GM21717 (cell line): Measurements from ENCODE around the gene SAT1.
A peak's percentile ranks its signal among the peaks of the same experiment; 100 is the strongest.

Experiments used
- ATAC-seq: cut with Tn5 transposase; IDR thresholded peaks from one replicate; pipeline ENCODE4 v1.9.1; 2021; ENCODE audit warnings: mild to moderate bottlenecking, moderate library complexity; ENCODE audit not compliant: unreplicated experiment

SAT1 gene

GRCh38 chrX:23773601-23774175 is 9.3 kb upstream of the SAT1 start:
- ATAC-seq = peak; percentile 75

- no peak for ATAC-seq
Measured at GRCh38 chrX:23776363-23776762, 6.6 kb upstream of the SAT1 start.

GRCh38 chrX:23779025-23779424 is 3.9 kb upstream of the SAT1 start:
- ATAC-seq = no peak

GRCh38 chrX:23782455-23782854 is 518 bp upstream of the SAT1 start:
- no peak for ATAC-seq

- ATAC-seq = no peak
Measured at GRCh38 chrX:23783589-23784469, 856 bp downstream of the SAT1 start.

- no peak for ATAC-seq
Measured at GRCh38 chrX:23784470-23785331, 1.7 kb downstream of the SAT1 start.

GRCh38 chrX:23785580-23785979 is 2.6 kb downstream of the SAT1 start:
- no peak for ATAC-seq

GRCh38 chrX:23786268-23786815 is 3.4 kb downstream of the SAT1 start:
- no peak for ATAC-seq

GRCh38 chrX:23787745-23788118 is 4.8 kb downstream of the SAT1 start:
- no peak for ATAC-seq

GRCh38 chrX:23788521-23788920 is 5.5 kb downstream of the SAT1 start:
- ATAC-seq = no peak

GRCh38 chrX:23788946-23789345 is 6.0 kb downstream of the SAT1 start:
- no peak for ATAC-seq

GRCh38 chrX:23789386-23790154 is 6.6 kb downstream of the SAT1 start:
- no peak for ATAC-seq

GRCh38 chrX:23790155-23790497 is 7.2 kb downstream of the SAT1 start:
- ATAC-seq = no peak

GRCh38 chrX:23792861-23793553 is 10.0 kb downstream of the SAT1 start:
- no peak for ATAC-seq

- ATAC-seq = no peak
Measured at GRCh38 chrX:23795221-23795620, 12.2 kb downstream of the SAT1 start.

GRCh38 chrX:23797371-23798128 is 14.6 kb downstream of the SAT1 start:
- no peak for ATAC-seq

GRCh38 chrX:23799469-23800065 is 16.6 kb downstream of the SAT1 start:
- no peak for ATAC-seq

- ATAC-seq = no peak
Measured at GRCh38 chrX:23802431-23802830, 19.5 kb downstream of the SAT1 start.

GRCh38 chrX:23803931-23804381 is 21.0 kb downstream of the SAT1 start:
- no peak for ATAC-seq
